ENCODE measurements around the gene CCDC71L. TPM values are rescaled to one million over a fixed set of nuclear protein-coding genes. Genes with fewer than 3 reads are reported as not detected.

The CCDC71L gene
- total RNA-seq, 1 experiment from 2014 or later, result 21.1 TPM

DNA sequence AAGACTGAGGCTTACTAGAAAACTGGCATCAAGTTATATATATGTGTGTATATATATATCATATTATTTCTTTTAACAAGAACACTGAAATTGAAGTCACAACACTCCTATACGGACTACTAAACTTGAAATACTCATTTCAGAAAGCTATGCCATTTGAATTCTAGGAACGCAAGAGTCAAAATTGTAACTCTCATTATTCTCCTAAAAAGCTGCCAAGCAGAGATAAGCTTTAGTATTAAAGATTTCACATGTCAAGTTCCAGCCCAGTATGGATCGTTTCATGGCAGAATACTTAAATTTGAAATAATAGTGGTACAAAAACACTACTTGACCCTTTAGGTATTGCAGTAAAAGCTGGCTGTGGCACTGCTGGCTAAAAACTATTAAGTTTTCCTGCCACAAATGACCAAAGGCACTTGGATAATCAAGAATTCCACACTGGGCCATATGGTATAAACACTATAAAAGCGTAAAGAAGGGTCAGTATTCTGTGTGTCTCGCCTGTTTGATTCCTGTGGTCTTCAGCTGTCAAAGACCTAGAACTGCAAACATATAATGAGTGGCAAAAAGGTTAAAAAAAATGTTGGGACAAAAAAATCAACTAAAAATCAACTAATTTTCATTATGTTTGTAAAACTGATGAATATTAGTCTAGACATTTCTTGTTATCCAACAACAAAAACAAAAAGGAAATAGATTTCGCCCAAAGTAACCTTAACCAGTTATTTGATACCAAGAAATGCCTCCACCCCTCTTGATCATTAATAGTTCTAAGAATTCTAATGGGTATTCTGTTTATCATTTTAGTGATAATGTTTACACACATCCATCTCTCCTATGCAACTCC lies 2.4 kb downstream of the CCDC71L start:
- no peak for DNase-seq (ENCODE audit: low read depth, low spot score)
- no peak overlapping the region for H3K27ac ChIP-seq (ENCODE audit: low read depth, low read length)
- H3K9me3 ChIP-seq (ENCODE audit: control insufficient read depth in 1 of 2, insufficient read depth in 1 of 2, low read depth in 1 of 2, low read length in 2 of 2), result no peaks in the 10 kb centered on the region
- H2AFZ ChIP-seq (ENCODE audit: low read depth, low read length, poor library complexity, severe bottlenecking), result no peak overlapping the region
- CTCF ChIA-PET, result interaction anchor here (1.2 to 5.0 kb wide), 5 partner anchors 78 to 483 kb away, joined by 3 to 43 read pairs (median 10); no protein-coding TSS in a partner anchor
- peaks cover 0 to 18% of the 10 kb centered on the region in 2 experiments; a peak in 3 of 4 replicates for H3K4me1 ChIP-seq (ENCODE audit: control insufficient read depth in 1 of 2, insufficient read depth in 2 of 2, low read length in 2 of 2)
- no peaks in the 10 kb centered on the region for H3K9me2 ChIP-seq (ENCODE audit: insufficient read depth)
- peak overlapping the region; percentile 55 to 67 for H3K4me3 ChIP-seq (replicated peaks in 1 of 2; ENCODE audit: low read depth in 1 of 2, low read length in 2 of 2)
- H3K79me2 ChIP-seq (ENCODE audit: insufficient read depth, low read length), result peaks cover 14% of the 10 kb centered on the region
- ATAC-seq, result no peak
- POLR2A ChIA-PET, result no interaction called here
- peak overlapping the region; percentile 87 for H3K4me2 ChIP-seq (ENCODE audit: low read length)
- H3K9ac ChIP-seq (ENCODE audit: low read length), result peak overlapping the region; percentile 68
- no TSS peak for BruUV-seq (replicated peaks)
- RAD21 ChIA-PET (ENCODE audit: low non-redundant PET in 1 of 2, low total read pairs in 2 of 2, uncharacterized antibody in 2 of 2, unreplicated experiment in 2 of 2), result interaction anchor here (0.6 to 1.1 kb wide), 2 partner anchors 116 to 478 kb away, joined by 3 to 6 read pairs; no protein-coding TSS in a partner anchor
- no peaks in the 10 kb centered on the region for H3K27me3 ChIP-seq (ENCODE audit: insufficient read depth, low read length)
- no peaks in the 10 kb centered on the region for H4K20me1 ChIP-seq (ENCODE audit: insufficient read depth)
- TF ChIP-seq CBX3 (IDR thresholded peaks at IDR 0.05; ENCODE audit: low read depth) (no peak), FOSL1 (IDR thresholded peaks at IDR 0.05; ENCODE audit: low read depth) (no peak), POLR2AphosphoS5 (IDR thresholded peaks at IDR 0.05; ENCODE audit: low read depth, low read length) (0 out of 2 replicates have a peak, but pooled peaks have one; percentile 8)
- no peaks in the 10 kb centered on the region for H3K36me3 ChIP-seq (ENCODE audit: control insufficient read depth in 1 of 2, insufficient read depth in 2 of 2, low read length in 2 of 2)
- intact Hi-C loops (cut with micrococcal nuclease), result no loop called here

DNA sequence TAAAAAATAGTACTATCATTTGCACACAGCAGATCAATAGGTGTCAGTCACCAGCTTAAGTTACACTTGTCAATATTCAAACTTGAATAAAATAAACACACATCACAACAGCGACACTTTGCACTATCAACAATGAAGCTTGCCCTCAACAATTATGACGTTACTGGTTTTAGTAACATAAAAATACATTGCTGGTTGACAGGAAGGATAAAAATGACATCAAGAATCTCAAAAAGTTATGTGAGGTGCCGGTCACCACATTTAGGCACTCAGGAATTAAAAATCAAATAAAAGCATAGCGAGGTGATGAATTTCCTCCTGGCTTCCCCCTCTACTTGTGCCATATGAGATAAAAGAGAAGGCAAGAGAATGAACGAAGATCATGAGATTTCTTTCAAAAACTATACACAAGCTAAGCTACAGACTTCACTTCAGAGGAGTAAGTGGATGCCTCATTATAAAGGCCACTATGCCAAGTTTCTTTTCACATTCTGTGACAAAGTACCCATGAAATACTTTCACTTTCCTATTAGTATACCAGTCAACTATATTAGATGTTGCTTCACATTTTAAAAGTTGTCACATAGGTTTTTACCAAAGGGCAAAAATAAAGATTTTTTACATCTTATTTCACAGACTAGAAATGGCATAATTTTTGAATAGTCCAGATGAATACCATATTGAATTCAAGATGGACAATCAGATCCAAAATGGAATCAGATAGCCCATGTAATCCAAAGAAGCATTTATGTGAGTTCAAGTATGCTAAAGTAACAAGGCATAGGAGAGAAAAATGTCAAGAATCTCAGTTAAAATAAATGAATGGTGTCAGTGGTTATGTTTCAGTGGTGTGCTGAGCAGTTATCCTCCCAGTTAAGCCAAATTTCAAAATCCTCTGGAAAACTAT lies 3.6 kb downstream of the CCDC71L start:
- BruUV-seq (replicated peaks), result no TSS peak
- intact Hi-C loops (cut with micrococcal nuclease), result no loop called here
- RAD21 ChIA-PET (ENCODE audit: low non-redundant PET in 1 of 2, low total read pairs in 2 of 2, uncharacterized antibody in 2 of 2, unreplicated experiment in 2 of 2), result no interaction called here
- ATAC-seq (no peak), DNase-seq (ENCODE audit: low read depth, low spot score) (no peak)
- H2AFZ ChIP-seq (ENCODE audit: low read depth, low read length, poor library complexity, severe bottlenecking), result no peak overlapping the region
- H3K9ac ChIP-seq (ENCODE audit: low read length), result no peak overlapping the region
- no peak overlapping the region for H3K4me2 ChIP-seq (ENCODE audit: low read length)
- H3K79me2 ChIP-seq (ENCODE audit: insufficient read depth, low read length), result peaks cover 14% of the 10 kb centered on the region
- POLR2A ChIA-PET, result no interaction called here
- H3K27me3 ChIP-seq (ENCODE audit: insufficient read depth, low read length), result no peaks in the 10 kb centered on the region
- H3K4me1 ChIP-seq (ENCODE audit: control insufficient read depth in 1 of 2, insufficient read depth in 2 of 2, low read length in 2 of 2), result peaks cover 0 to 18% of the 10 kb centered on the region in 2 experiments; a peak in 3 of 4 replicates
- no peaks in the 10 kb centered on the region for H4K20me1 ChIP-seq (ENCODE audit: insufficient read depth)
- H3K9me2 ChIP-seq (ENCODE audit: insufficient read depth), result no peaks in the 10 kb centered on the region
- H3K36me3 ChIP-seq (ENCODE audit: control insufficient read depth in 1 of 2, insufficient read depth in 2 of 2, low read length in 2 of 2), result no peaks in the 10 kb centered on the region
- TF ChIP-seq RAD21 (IDR thresholded peaks at IDR 0.05; ENCODE audit: low read depth), result no peak
- no peak for TF ChIP-seq ZNF274 (IDR thresholded peaks at IDR 0.05; ENCODE audit: low read depth, low read length)
- no peak for TF ChIP-seq EZH2 (IDR thresholded peaks at IDR 0.05)
- TF ChIP-seq MAX (IDR thresholded peaks at IDR 0.05), result no peak
- no peak for TF ChIP-seq SRF (IDR thresholded peaks at IDR 0.05; ENCODE audit: low read depth)
- TF ChIP-seq ELF1 (IDR thresholded peaks at IDR 0.05; ENCODE audit: borderline replicate concordance, low read depth), result no peak
- TF ChIP-seq CBX3 (IDR thresholded peaks at IDR 0.05; ENCODE audit: low read depth), result no peak
- TF ChIP-seq REST (IDR thresholded peaks at IDR 0.05; ENCODE audit: low read depth), result no peak
- TF ChIP-seq SP1 (IDR thresholded peaks at IDR 0.05; ENCODE audit: low read depth), result no peak
- no peak for TF ChIP-seq ZFX (IDR thresholded peaks at IDR 0.05)
- TF ChIP-seq EGR1 (IDR thresholded peaks at IDR 0.05; ENCODE audit: low read depth), result no peak
- CTCF ChIA-PET, result interaction anchor here (1.2 to 5.0 kb wide), 3 partner anchors 79 to 481 kb away, joined by 3 to 43 read pairs (median 22); no protein-coding TSS in a partner anchor
- no peak overlapping the region for H3K4me3 ChIP-seq (replicated peaks in 1 of 2; ENCODE audit: low read depth in 1 of 2, low read length in 2 of 2)
- no peaks in the 10 kb centered on the region for H3K9me3 ChIP-seq (ENCODE audit: control insufficient read depth in 1 of 2, insufficient read depth in 1 of 2, low read depth in 1 of 2, low read length in 2 of 2)
- no peak overlapping the region for H3K27ac ChIP-seq (ENCODE audit: low read depth, low read length)

Data from HCT116 (cell line).